Left lobe of liver (tissue), 2 donors: ENCODE results near the gene ACCS. TPM values are rescaled to one million over a fixed set of nuclear protein-coding genes. Genes with fewer than 3 reads are reported as not detected.

ENCODE experiments used
- ATAC-seq: fragments of 200-7000 bp; cut with Tn5 transposase; one replicate; pipeline ENCODE4 v1.9.1; 2020; ENCODE audit warnings: mild to moderate bottlenecking, moderate library complexity
- DNase-seq: peaks from one replicate; pipeline ENCODE4 v3.0.0-alpha.2; 2020; ENCODE audit warnings: low spot score
- total RNA-seq: library from RNA; stranded (reverse); gene quantifications from one replicate; pipeline ENCODE4 v1.2.1, GENCODE V29; 2021
- donor health status: DM: no; HTN: no; CAD: no; lungs with moderate emphysema.
- donor health status: DM: no; HTN: yes; CAD: no.

ACCS gene
- total RNA-seq, 1 donor from 2014 or later: 21.7 TPM

DNA sequence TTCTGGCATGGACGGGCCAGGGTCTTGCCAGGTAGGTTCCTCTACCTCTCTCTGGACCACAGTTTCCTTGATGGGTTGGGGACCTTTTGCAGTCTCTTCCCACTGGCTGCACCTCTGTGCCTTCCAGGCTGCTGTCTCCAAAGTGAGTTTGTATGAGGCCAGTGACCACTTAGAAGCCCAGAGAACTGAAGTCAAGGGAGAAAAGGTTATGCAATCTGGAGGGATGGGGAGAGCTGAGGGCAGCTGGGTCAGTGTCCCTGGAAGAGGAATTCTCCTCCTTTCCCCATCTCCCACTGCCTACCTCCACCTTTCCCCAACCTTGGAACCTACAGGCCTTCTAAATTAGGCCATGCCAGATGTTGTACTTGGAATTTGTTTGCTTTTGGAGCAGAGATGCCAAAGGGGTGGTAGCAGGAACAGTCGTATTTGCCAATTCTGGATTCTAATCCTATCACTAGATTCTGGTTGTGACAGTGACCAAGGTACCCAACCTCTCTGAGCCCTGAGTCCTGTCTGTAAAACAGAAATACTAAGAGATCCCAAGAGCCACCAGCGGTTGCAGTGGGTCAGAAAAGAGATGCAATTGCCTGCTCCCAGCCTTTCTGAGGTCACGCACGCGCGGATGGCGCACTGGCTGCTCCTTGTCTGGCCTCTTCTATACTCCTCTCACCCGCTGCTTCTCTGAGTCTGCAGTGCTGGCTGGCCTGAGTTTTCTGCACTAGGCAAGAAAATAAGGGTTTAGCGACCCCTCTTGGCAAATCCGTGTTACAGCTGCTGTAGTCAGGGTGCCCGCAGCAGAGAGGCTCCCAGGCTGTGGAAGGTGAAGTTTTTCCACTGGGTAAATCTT lies 29.0 kb upstream of the ACCS start:
- ATAC-seq: peak; percentile 94
- DNase-seq: peak; percentile 66

DNA sequence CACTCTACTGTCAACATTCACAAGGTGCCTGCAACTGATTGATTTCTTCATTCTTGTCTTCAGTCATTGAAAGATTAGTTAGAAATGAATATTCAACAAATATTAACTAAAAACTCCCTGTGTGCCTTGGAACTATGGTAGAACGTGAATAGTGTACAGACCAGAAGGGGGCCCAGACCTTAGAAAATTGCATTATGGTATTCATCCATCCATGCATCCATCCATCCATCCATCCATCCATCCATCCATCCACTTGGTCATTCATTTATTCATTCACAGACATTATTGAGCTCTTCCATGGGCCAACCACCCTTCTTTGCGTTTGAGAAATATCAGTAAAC lies 28.4 kb upstream of the ACCS start:
- no peak for ATAC-seq
- no peak for DNase-seq

DNA sequence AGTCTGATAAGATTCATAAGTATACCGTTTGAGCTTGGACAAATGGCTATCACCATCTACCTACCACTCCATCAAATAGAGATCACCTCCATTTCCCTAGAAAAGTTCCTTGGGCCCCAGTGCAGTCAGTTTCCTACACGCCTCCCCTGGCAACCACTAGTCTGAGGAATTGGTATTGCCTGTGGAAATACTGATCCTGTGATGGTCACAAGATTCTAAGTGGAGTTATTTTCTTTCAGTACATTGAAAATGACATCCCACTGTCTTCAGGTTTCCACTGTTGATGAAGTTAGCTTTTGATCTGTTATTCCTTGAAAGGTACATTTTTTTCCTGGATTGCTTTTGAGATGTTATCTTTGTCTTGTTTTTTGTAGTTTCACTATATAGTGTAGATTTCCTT lies 22.9 kb upstream of the ACCS start:
- no peak for DNase-seq
- ATAC-seq: no peak

DNA sequence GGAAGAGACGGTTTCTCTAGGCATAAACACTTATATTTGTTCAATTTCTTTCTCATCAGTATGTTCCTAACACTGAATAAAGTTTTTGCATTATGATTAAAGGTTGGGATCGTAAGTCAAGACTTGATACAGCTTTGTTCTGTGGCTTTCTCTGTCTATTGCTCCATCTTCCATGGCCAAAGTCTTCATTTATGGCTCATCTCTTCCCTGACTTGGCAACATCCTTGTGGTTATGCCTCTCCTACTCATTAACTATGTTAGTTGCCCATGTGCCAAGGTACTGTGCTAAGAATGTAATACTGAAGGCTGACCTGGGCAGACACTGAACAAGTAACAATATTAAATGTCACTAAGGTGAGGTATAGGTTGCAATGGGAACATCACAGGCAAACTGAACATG lies 19.9 kb upstream of the ACCS start:
- ATAC-seq: peak; percentile 42
- DNase-seq: no peak

DNA sequence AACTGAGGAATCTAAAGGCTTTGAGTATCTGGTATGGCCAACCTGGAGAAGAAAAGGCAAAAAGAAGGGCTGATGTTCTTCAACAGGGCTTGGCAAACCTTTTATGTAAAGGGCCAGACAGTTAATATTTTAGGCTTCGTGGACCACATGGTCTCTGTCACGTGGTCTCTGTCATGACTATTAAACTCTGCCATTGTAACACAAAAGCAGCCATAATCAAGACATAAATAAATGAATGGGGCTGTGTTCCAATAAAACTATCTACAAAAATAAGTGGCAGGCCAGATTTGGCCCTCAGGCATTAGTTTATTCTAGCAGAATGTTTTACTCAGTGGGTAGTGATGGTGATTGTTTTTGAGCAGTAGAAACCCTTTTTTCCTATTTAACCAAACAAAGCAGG lies 18.8 kb upstream of the ACCS start:
- DNase-seq: no peak
- ATAC-seq: no peak

DNA sequence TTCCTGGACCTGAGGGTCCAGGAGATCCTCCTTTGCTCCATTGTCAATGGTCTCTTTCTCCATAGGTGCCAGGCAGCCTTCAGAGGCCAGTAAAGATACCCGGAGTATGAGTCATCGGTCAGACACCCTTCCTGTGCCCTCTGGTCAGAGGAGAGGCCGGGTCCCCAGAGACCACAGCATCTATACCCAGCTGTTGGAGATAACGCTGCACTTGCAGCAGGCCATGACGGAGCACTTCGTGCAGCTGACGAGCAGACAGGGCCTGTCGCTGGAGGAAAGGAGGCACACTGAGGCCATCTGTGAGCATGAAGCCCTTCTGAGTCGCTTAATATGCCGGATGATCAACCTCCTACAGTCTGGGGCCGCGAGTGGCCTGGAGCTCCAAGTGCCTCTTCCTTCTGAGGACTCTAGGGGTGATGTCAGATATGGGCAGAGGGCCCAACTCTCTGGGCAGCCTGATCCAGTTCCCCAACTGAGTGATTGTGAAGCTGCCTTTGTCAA lies 18.1 kb upstream of the ACCS start, which contains the start of gene ACCSL:
TSS of gene ACCSL (plus strand) at position 51 of the 501 bp plus-strand sequence. CDS start at position 107, 56 bp downstream.
- ATAC-seq (no peak), DNase-seq (no peak)

DNA sequence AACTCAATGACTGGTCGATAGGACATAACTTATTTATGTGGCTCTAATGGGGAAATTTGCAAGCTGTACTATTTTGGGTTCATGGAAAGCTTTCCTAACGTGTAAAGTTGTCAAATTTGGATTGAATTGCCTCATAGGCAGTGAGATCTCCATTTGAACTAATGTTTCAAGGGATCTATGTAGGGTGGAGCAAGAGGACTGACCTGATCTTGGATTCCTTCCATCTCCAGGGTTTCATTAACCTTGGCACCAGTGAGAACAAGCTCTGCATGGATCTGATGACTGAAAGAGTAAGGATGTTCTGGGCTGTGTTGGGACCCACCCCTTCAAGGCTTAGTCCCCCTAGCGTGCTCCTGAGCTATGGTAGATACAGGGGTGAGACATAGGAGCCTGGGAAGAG lies 16.2 kb upstream of the ACCS start:
- ATAC-seq (peak; percentile 65), DNase-seq (peak; percentile 8)

DNA sequence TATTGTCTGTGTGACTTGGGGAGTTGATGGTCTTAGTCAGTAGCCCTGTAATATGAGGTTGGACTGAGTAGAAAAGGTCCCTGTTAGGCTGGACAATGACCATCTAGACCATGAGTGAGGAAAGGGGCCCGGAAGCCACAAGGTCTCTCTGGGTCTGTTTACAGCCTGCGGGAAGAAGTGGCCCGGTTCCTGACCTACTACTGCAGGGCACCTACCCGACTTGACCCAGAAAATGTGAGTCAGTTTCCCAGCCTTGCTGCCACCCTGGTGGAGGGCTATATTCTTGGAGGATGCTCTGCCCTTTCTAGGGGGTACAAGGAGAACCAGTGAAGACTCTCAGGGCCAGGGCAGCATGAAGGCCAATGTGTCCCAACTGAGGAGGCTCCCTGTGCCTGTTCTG lies 14.9 kb upstream of the ACCS start:
- DNase-seq (no peak), ATAC-seq (no peak)

DNA sequence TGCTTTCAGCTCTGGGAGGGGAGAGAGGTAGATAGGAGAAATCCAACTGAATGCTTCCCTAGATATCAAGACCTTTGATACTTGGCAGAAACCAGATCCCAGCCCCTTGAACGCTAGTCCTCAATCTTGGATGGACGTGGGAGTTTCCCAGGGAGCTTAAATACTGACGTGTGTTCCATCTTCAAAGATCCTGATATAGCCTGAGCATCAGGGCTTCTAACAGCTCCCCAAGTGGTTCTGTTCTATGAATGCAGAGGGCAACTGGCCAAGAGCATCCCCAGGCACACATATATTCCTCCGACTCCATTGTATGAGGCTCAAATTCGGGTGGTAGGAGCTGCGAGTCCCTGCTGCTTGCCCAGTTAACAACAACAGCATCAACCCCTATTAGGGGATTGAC lies 8.7 kb upstream of the ACCS start:
- no peak for ATAC-seq

DNA sequence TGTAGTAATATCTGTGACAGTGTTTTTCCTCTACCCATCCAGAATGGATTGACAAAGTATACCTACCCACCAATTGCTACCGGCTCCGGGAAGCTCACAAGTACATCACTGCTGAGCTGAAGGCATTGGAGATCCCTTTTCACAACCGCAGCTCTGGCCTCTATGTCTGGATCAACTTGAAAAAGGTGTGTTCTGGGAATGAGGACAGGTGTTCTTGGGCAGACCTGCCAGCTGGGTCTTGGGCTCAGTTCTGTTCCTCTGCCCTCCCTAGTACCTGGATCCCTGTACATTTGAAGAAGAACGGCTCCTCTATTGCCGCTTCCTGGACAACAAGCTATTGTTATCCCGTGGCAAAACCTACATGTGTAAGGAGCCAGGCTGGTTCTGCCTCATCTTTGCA lies 7.8 kb upstream of the ACCS start:
- DNase-seq (no peak), ATAC-seq (no peak)

More for the DNA sequence above, 8.7 kb upstream of the ACCS start:
- DNase-seq: no peak

DNA sequence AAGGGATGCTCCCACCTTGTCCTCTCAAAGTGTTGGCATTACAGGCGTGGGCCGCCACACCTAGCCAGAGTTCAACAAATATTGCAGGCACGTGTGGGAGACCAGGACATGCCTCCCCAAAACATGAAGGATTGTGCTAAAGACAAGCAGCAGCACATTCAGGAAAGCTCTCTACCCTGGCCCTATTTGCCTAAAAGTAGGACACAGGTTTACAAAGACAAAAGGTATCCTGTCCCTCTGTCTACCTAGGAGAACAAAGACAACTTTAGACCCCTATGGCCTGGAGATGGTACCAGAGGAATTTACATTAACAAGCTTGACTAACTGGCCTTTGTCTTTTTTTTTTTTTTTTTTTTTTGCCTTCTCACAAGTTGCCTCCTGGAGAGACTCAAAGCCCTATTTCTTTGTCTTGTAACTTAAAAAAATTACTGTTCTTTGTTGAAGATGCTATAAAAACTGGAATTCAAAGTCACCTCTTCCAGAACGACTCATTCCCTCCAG lies 859 bp upstream of the ACCS start:
- ATAC-seq (no peak), DNase-seq (peak; percentile 38)

DNA sequence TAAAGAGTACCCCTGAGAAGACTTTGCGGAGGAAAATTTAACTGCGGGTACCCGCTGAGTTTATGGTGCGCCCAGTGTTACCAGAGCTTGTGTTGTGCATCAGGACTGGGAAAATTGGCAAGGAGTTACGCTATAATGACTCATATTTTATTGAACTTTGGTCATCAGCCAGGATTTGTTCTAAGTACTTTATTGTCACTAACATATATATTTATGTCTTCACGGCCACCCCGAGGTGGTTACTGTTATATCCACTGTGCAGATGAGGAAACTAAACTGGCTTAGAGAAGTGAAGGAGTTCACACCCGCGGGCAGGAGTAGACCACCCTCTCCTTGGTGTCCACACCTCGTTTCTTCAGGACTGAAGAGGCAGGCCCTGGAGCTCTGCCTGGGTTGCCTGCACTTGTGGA lies 667 bp downstream of the ACCS start:
- DNase-seq: no peak
- no peak for ATAC-seq

DNA sequence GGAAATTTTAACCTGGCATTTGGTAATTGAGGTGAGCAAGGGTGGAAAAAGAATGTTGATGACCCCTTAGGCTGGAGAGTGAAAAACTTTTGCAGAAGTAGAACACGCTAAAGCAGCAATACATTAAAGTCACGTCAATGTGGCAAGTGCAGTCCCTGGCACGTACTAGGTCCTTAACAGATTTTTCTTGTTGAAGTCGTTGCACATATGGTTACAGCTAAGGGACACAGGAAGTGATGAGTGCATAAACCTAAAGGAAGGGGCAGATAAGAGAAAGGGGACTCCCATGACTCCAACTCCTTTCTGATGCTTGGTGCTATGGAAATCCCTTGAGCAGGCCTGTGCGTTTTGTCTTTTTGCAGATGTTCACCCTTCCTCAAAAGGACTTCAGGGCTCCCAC lies 1.2 kb downstream of the ACCS start:
- DNase-seq (no peak), ATAC-seq (no peak)

DNA sequence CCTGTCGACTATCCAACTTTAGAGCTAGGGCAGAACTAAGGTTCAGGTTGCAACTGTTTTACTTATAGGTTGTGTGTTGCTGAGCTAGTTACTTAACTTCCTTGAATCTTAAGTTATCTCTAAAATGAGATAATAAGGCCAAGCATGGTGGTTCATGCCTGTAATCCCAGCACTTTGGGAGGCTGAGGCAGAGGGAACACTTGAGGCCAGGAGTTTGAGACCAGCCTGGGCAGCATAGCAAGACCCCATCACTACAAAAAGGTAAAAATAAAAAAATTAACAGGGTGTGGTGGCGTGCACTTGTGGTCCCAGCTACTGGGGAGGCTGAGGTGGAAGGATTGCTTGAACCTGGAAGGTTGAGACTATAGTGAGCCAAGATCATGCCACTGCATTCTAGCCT lies 2.1 kb downstream of the ACCS start:
- ATAC-seq: no peak
- DNase-seq: no peak

DNA sequence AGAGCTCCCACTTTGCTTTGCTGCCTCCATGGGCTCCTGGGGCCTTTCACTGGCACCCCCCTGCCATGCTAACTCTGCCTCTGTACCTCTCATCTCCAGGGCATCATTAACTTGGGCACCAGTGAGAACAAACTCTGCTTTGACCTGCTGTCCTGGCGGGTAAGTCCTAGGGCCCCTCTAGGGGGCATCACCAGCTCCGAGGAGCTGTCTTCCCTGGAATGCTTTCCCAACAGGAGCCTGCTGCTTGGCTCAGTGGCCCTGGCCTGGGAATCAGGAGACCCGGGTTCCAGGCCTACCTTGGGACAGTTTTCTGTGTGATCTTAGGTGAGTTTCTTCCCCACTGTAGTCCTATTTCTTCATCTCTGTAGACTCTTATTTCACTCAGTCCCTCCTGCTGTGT lies 5.1 kb downstream of the ACCS start:
- no peak for DNase-seq
- no peak for ATAC-seq

DNA sequence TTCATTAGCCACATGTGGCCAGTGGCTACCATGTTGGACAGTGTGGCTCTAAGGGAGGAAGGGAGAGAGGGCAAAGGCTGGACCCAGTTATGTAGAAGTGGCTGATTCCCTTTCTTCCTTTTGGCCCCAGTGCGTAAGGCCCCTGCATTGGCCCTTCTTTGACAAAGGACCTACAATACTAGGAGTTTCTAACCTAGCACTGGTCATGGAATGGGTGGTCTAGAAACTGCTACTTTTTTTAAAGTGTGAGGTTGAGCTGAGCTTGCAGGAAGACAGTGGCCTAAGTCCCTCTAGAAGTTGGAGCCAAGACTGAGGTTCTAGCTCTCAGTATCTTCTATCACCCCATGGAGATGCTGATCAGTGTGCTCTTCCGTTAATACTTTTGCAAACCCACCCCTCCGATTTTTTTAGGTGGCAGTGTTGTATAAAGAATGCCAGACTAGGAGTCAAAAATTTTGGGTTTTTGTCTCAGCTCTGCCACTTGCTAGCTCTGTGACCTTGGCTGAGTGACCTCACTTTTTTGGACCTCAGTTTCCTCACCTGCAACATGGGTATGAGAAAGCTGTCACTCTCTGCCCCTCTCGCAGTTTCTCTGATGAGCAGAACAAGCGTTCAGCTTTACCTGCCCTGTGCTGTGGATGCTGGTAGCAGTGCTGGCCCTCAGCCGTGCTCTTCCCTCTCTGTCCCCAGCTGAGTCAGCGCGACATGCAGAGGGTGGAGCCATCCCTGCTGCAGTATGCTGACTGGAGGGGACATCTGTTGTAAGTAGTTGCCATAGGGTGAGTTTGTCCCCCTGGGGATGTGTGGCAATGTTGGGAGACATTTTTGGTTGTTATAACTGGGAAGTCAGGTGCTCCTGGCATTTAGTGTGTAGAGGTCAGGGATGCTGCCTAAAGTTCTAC lies 6.9 kb downstream of the ACCS start:
- no peak for ATAC-seq
- no peak for DNase-seq

DNA sequence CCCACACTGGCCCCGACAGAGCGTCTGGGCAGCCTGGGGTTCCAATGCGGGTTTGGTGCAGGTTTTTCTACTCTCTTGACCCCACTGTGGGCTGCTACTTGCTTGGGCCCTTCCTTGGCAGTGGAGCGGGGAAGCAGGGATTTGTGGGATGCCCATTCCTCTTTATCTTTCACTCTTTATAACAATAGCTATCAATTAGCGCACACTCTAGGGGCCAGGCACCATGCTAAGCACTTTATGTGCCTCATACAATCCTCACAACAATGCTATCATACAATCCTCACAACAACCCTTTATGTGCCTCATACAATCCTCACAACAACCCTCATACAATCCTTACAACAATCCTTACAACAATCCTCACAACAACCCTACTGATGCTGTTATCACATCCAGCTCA lies 12.7 kb downstream of the ACCS start:
- DNase-seq: no peak

DNA sequence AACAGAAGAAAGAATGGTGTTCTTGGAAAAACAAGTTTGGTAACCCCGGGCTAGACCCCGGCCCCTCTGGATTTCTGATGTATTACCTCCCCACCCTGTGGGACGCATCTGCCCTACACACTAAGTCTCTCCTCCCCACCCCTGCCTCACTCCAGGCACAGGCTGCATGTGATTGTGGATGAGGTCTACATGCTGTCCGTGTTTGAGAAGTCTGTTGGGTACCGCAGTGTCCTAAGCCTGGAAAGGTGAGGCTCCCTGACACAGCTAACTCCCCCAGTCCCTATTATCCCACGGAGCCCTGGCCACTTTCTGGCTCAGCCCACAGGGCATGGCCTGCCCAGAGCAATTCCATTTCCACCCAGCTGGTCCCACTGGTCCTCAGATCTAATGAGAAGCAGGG lies 13.3 kb downstream of the ACCS start:
- no peak for DNase-seq
- no peak for ATAC-seq

More for the DNA sequence above, 12.7 kb downstream of the ACCS start:
- no peak for ATAC-seq

DNA sequence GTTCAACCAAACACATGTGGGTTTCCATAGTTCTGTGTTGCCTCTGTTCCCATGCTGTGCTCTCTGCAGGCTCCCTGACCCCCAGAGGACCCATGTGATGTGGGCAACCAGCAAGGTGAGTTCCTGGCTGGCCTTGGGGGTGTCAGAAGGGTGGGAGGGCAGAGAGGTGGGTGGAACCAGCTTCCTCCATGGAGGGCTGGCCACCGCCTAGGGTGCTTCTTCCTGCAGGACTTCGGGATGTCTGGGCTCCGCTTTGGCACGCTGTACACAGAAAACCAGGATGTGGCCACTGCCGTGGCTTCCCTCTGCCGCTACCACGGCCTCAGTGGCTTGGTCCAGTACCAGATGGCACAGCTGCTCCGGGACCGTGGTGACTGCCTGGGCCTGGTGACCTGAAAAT lies 14.9 kb downstream of the ACCS start:
- DNase-seq (no peak), ATAC-seq (no peak)

DNA sequence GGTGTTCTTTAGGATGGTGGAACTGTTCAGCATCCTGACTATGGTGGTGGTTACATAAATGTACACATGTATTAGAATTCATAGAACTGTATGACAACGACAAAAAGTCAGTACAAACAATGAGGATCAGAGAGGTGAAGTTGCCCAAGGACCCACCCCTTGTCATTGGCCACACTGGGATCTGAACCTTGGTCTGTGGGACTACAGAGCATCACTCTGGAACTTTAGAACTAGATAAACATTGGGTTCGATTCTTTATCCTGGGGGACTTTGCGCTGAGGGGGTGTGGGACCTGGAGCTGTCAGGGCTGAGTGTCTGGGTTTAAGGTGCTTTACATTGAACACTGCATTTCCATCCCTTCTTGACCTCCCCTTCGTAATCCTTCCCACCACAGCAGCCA lies 16.6 kb downstream of the ACCS start:
- no peak for ATAC-seq
- DNase-seq: no peak

DNA sequence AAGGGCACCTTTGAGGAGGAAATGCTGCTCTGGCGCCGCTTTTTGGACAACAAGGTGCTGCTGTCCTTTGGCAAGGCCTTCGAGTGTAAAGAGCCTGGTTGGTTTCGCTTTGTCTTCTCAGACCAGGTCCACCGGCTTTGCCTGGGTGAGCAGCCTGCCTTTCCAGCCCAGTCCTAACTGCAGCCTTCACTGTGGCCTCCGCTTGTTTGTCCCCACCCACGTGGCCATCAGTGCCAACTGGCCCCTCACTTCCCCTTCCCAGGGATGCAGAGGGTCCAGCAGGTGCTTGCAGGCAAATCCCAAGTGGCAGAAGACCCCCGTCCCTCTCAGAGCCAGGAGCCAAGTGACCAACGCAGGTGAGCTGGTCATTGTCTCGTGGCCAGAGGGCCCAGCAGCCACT lies 17.4 kb downstream of the ACCS start:
- no peak for DNase-seq
- no peak for ATAC-seq

DNA sequence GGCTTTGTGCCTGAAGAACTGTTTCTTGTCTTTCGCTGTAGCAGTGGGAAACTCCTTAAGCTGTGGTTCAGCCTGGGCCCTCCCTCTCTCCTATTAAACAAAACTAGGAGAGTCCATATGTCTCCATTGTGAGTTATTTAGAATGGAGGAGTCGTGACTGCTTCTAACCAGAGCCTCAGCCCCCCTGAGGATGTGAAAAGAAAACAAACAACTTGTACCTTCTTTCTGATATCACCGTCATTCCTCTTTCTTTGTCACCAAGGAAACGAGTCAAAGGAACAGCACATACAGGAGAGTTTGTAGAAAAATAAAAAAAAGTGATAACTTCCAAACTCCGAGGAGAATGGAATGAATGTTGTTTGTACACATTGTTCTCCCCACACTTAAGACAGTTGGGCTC lies 17.8 kb downstream of the ACCS start:
- no peak for DNase-seq
- ATAC-seq: no peak
